Endometrial microvascular endothelial cells (primary cell): ENCODE measurements around the gene SLC30A10. TPM values are rescaled to one million over a fixed set of nuclear protein-coding genes. Genes with fewer than 3 reads are reported as not detected.
"Not testable (repeated sequence)": the region's sequence is repeated elsewhere in the genome, so short reads cannot be mapped to it uniquely, and the experiment has no call there.

Source experiments
- in situ Hi-C: cut with HindIII; loops from 2 replicates; pipeline ENCODE4 v1.10.0; 2017; ENCODE audit warnings: low sequenced_read_pairs, low pct_unique_long_range_greater_than_20kb; ENCODE audit errors: inconsistent ontology term
- total RNA-seq: library from RNA; depleted of rRNA; stranded (reverse); fragments of >200 nt; gene quantifications from one replicate; pipeline ENCODE4 v1.2.3, GENCODE V29; 2015; ENCODE audit errors: inconsistent ontology term

SLC30A10 gene
- total RNA-seq, 1 donor from 2014 or later: not detected

DNA sequence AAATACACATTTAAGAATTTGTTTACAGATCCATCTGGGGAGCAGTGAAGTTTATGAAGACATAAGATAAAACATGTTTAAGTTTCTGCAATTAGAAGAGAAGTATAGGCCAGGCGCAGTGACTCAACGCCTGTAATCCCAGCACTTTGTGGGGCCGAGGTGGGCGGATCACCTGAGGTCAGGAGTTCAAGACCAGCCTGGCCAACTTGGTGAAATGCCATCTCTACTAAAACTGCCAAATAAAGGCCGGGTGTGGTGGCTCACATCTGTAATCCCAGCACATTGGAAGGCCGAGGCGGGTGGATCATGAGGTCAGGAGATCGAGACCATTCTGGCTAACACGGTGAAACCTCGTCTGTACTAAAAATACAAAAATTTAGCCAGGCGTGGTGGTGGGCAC lies 5.4 kb upstream of the SLC30A10 start:
- in situ Hi-C loops: not testable (repeated sequence)

DNA sequence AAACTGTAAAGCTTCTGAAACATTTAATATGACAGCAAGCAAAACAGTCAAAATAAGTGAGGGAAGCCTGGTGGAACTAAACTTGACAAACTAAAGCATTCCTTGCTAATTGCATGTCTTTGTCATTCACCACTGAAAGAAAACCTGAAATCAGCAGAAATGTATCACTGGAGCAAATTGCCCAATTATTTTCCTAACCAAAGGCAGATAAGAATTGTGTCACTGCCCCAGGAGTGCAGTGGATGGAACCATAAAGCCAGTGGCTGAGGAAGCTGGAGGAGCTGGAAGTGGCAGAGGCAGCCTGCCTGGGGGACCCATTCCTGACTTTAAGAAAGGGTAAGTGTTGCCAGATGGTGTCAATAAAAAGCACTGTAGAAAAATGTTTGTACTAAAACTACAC lies 2.7 kb upstream of the SLC30A10 start:
- in situ Hi-C loops: no loop called here

- in situ Hi-C loops: no loop called here
Observed at GRCh38 chr1:219928791-219929118, 398 bp upstream of the SLC30A10 start.

DNA sequence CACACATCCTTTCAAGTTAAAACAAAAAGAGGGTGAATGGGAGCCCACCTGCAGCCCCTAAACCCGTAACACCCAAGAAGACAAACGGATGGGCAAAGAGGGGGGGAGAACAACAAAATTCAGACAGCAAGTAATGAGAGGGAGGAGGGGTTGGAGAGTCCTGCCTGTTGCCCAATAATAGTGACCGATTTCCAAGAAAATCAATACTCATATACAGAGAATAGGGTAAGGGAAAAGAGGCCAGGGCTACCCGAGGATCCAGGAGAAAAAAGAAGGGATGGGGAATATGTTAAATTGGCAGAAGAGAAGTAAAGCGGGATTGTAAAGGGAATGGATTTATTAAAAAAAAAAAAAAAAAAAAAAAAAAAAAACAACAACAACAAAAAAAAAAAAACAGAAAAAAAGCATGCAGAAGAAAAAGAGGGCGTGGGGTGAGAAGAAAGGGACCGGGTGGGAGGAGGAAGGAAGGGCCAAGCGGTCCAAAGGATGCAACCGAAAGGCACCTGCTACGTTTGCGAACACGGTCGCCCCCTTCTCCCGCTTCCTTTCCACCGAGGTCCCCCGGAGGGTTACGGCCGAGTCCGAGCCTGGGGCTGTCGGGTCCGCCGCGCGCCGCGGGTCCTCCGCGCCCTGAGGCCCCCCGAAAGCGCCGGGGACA lies 930 bp downstream of the SLC30A10 start:
- in situ Hi-C loops: no loop called here

GRCh38 chr1:219926363-219926998 lies 1.9 kb downstream of the SLC30A10 start:
- in situ Hi-C loops: no loop called here

DNA sequence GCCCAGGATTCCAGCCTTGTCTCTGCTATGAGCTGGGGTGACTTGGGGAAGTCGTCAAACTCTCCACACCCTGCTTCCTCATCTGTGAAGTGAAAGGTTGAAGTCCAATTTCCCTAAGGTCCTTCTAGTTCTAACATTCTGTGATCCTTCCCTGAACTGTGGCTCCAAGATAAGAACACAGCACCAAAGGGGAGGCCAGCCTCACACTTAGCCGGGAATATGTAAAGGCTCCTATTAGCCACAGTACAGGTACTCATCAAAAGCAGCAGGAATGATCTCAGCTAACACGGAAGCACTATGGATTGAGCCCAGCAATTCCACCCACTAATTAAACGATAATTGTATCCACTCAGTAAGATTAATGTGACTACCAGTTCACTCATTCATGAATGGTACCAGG lies 4.0 kb downstream of the SLC30A10 start:
- in situ Hi-C loops: no loop called here

GRCh38 chr1:219917851-219918466 lies 10.4 kb downstream of the SLC30A10 start:
- in situ Hi-C loops: no loop called here

- in situ Hi-C loops: no loop called here
Observed at GRCh38 chr1:219917281-219917680, 11.1 kb downstream of the SLC30A10 start.

DNA sequence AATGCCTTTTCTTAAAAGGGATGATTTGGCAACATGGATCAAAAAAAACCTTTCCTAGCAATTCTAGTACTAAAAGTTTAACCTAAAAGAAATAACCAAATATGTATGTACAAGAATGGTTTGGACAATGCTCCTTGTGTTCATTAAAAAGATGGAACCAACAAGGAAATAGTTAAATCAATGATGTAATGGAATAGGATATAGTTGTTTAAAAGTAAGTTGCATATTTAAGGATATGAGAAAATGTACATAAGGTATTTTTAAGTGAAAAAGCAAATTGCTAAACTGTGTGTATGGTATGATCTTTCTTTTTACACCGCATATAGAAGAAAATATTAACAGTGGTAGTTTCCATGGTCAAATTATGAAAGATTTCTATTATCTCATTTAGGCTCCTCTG lies 12.1 kb downstream of the SLC30A10 start:
- in situ Hi-C loops: no loop called here

- in situ Hi-C loops: no loop called here
Observed at GRCh38 chr1:219913005-219913770, 15.2 kb downstream of the SLC30A10 start.

DNA sequence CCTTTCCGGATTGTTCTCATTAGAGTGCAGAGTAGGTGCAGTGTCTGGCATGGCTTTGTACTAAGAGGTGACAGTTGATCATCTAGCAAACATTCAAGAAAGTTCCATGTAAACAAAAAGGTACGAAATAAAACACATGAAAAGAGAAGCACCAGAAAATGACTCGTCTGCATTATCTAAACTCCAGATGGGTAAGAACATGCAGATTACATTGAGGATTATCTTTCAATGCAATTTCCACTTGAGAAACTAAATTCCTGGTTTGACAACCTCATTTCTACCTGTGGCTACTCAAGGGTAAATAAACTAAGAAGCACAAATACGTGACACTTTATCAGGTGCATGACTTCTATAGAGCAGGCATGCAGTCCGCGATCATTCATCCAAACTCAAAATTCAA lies 17.6 kb downstream of the SLC30A10 start:
- in situ Hi-C loops: no loop called here

DNA sequence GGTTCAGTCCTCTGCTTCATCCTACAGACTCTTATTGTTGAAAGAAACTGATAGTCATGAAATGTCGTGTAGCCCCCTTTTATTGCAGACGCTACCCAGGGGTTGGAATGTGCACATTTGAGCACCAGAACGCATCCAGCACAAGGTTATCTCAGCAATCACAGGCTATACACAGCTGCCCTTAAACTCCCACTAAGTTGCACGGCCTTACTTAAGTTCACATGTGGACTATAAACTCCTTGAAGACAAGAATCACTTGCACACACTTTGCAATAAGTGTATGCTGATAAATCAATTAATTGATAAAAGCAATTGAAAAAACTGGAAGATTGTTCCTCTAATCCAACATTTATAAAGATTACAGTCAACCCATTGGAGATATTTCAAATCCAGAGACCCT lies 18.9 kb downstream of the SLC30A10 start:
- in situ Hi-C loops: no loop called here

DNA sequence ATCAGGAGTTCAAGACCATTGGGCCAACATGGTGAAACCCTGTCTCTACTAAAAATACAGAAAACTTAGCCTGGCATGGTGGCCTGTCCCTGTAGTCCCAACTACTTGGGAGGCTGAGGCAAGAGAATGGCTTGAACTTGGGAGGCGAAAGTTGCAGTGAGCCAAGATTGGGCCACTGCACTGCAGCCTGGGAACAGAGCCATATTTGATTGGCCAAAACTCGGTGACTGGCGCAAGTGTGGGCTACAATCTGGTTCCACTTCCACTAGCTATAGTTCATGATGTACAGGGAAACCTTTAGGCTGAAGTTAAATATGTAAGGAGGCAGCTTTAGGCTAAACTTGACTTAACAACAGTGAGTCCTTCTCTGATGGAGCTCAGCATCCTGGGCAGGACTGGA lies 20.2 kb downstream of the SLC30A10 start:
- in situ Hi-C loops: no loop called here

DNA sequence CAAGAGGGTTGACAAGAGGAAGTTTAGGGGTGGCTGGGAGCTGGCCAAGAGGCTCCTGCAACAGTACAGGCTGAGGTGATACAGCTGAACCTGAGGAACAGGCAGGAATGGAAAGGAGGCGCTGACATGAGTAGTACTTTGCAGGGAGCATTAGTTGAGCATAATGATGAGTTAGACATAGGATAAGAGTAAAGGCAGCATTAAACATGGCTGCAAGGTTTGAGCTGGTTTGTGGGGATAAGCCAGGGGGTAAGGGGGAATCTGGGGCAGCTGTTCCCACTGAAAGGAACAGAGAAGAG lies 20.6 kb downstream of the SLC30A10 start:
- in situ Hi-C loops: no loop called here

- in situ Hi-C loops: no loop called here
Observed at GRCh38 chr1:219906924-219907771, 21.2 kb downstream of the SLC30A10 start.

DNA sequence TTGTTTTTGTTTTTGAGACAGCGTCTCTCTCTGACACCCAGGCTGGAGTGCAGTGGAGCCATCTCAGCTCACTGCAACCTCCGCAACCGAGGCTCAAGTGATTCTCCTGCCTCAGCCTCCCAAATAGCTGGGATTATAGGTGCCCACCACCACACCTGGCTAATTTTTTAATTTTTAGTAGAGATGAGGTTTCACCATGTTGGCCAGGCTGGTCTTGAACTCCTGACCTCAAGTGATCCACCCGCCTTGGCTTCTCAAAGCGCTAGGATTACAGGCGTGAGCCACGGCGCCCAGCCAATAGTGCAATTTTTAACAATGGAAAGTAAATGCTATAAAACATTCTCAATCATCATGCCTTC lies 21.8 kb downstream of the SLC30A10 start:
- in situ Hi-C loops: not testable (repeated sequence)

DNA sequence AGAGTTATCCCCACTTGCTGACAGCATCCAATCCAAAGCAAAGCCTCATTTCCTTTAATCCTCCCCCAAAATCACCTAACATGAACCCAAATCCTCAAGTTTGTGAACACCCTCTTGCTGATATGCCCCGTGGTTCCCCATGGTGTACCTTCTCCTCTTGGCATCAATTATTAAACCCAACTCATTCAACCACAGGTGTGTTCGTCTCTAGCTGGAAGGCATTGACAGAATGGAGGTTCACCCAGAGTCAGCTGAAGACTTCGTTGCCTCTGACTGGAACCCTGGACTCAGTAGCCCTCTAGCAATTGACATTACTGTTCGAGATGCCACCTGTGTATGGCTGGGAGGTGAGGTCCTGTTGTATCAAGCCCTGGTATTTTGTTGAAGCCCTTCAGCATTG lies 22.8 kb downstream of the SLC30A10 start:
- in situ Hi-C loops: no loop called here

GRCh38 chr1:219904934-219905333 lies 23.4 kb downstream of the SLC30A10 start:
- in situ Hi-C loops: no loop called here

- in situ Hi-C loops: no loop called here
Observed at GRCh38 chr1:219903353-219903871, 24.9 kb downstream of the SLC30A10 start.
